Astrocyte (in vitro differentiated cells and primary cell): ENCODE data around the gene VPS8. TPM values are rescaled to one million over a fixed set of nuclear protein-coding genes. Genes with fewer than 3 reads are reported as not detected.
A peak's percentile ranks its signal among the peaks of the same experiment; 100 is the strongest.

Experiments
- DNase-seq: peaks from one replicate; pipeline ENCODE4 v3.0.0-alpha.2; 2010; ENCODE audit warnings: low read depth
- FAIRE-seq: peaks from 2 replicates; lab custom pipeline; 2011; peaks lifted over from hg19 to GRCh38; lab: Jason Lieb, UNC
- H2AFZ ChIP-seq: 2 replicates; pipeline ENCODE4 v1.6.0; 2012; ENCODE audit warnings: low read depth, low read length, inconsistent platforms
- H3K27ac ChIP-seq: 2 replicates; pipeline ENCODE4 v1.5.1; 2011; ENCODE audit warnings: low read depth, low read length, inconsistent platforms
- H3K27me3 ChIP-seq: 2 replicates; pipeline ENCODE4 v1.6.0; 2011; ENCODE audit warnings: low read length, inconsistent platforms; ENCODE audit not compliant: insufficient read depth
- H3K36me3 ChIP-seq: 2 replicates; pipeline ENCODE4 v1.5.1; 2011; ENCODE audit warnings: low read length, inconsistent platforms; ENCODE audit not compliant: insufficient read depth
- H3K4me1 ChIP-seq: 2 replicates; pipeline ENCODE4 v1.5.1; 2011; ENCODE audit warnings: low read length, inconsistent platforms; ENCODE audit not compliant: insufficient read depth
- H3K4me2 ChIP-seq: 2 replicates; pipeline ENCODE4 v1.6.0; 2012; ENCODE audit warnings: low read length, inconsistent platforms
- H3K4me3 ChIP-seq: 2 replicates; pipeline ENCODE4 v1.5.1; 2011; ENCODE audit warnings: low read depth, mild to moderate bottlenecking, low read length, inconsistent platforms; ENCODE audit not compliant: insufficient read depth
- H3K79me2 ChIP-seq: 2 replicates; pipeline ENCODE4 v1.6.0; 2012; ENCODE audit warnings: mild to moderate bottlenecking, low read length, inconsistent platforms; ENCODE audit not compliant: insufficient read depth
- H3K9ac ChIP-seq: 2 replicates; pipeline ENCODE4 v1.6.0; 2012; ENCODE audit warnings: mild to moderate bottlenecking, low read length, inconsistent platforms
- H3K9me3 ChIP-seq: 2 replicates; pipeline ENCODE4 v1.5.1; 2012; ENCODE audit warnings: low read depth, mild to moderate bottlenecking, low read length, inconsistent platforms; ENCODE audit not compliant: insufficient read depth
- H4K20me1 ChIP-seq: 2 replicates; pipeline ENCODE4 v1.6.0; 2012; ENCODE audit warnings: low read length, inconsistent platforms; ENCODE audit not compliant: insufficient read depth
- H3K27ac Mint-ChIP-seq: one replicate; pipeline ENCODE4 v1.8.0; 2021; ENCODE audit warnings: mild to moderate bottlenecking, mixed read lengths; ENCODE audit not compliant: unreplicated experiment
- H3K27me3 Mint-ChIP-seq: one replicate; pipeline ENCODE4 v1.8.0; 2021; ENCODE audit warnings: low read depth, mixed read lengths; ENCODE audit not compliant: unreplicated experiment
- H3K36me3 Mint-ChIP-seq: one replicate; pipeline ENCODE4 v1.8.0; 2021; ENCODE audit warnings: low read depth, mixed read lengths; ENCODE audit not compliant: unreplicated experiment
- H3K4me1 Mint-ChIP-seq: one replicate; pipeline ENCODE4 v1.8.0; 2021; ENCODE audit warnings: low read depth, mixed read lengths; ENCODE audit not compliant: unreplicated experiment
- H3K4me3 Mint-ChIP-seq: one replicate; pipeline ENCODE4 v1.8.0; 2021; ENCODE audit warnings: mild to moderate bottlenecking, moderate library complexity, mixed read lengths; ENCODE audit not compliant: unreplicated experiment
- H3K9me3 Mint-ChIP-seq: one replicate; pipeline ENCODE4 v1.8.0; 2021; ENCODE audit warnings: mild to moderate bottlenecking, mixed read lengths; ENCODE audit not compliant: unreplicated experiment
- EZH2 ChIP-seq: IDR thresholded peaks from 2 replicates; pipeline ENCODE4 v1.6.1; 2012; ENCODE audit warnings: mild to moderate bottlenecking, low read length, inconsistent platforms; ENCODE audit not compliant: insufficient read depth
- total RNA-seq: library from RNA; stranded (reverse); gene quantifications from 2 replicates; pipeline ENCODE4 v1.2.1, GENCODE V29; 2021
- TF ChIP-seq, protein P1 (sequence below): IDR thresholded peaks from 2 replicates; pipeline ENCODE4 v1.5.1; 2011; ENCODE audit warnings: low read depth, mild to moderate bottlenecking, inconsistent platforms, low read length, moderate library complexity; ENCODE audit not compliant: insufficient read depth

Gene VPS8
- total RNA-seq, 1 donor from 2014 or later: 40.7 TPM

- Histone ChIP-seq H3K4me2 (no peak overlapping the region), H3K27ac (no peak overlapping the region), H2AFZ (no peak overlapping the region), H3K27me3 (no peaks in the 10 kb centered on the region), H3K4me1 (no peaks in the 10 kb centered on the region), H3K9me3 (no peaks in the 10 kb centered on the region), H4K20me1 (no peaks in the 10 kb centered on the region), H3K4me3 (no peak overlapping the region), H3K36me3 (no peaks in the 10 kb centered on the region), H3K9ac (no peak overlapping the region), H3K79me2 (no peaks in the 10 kb centered on the region)
- Mint-ChIP-seq H3K27me3 (no peaks in the 10 kb centered on the region), H3K27ac (peak overlapping the region; percentile 70), H3K4me1 (peaks cover 18% of the 10 kb centered on the region), H3K36me3 (no peaks in the 10 kb centered on the region), H3K4me3 (no peak overlapping the region), H3K9me3 (no peaks in the 10 kb centered on the region)
- TF ChIP-seq EZH2: no peak
- TF ChIP-seq, protein P1, sequence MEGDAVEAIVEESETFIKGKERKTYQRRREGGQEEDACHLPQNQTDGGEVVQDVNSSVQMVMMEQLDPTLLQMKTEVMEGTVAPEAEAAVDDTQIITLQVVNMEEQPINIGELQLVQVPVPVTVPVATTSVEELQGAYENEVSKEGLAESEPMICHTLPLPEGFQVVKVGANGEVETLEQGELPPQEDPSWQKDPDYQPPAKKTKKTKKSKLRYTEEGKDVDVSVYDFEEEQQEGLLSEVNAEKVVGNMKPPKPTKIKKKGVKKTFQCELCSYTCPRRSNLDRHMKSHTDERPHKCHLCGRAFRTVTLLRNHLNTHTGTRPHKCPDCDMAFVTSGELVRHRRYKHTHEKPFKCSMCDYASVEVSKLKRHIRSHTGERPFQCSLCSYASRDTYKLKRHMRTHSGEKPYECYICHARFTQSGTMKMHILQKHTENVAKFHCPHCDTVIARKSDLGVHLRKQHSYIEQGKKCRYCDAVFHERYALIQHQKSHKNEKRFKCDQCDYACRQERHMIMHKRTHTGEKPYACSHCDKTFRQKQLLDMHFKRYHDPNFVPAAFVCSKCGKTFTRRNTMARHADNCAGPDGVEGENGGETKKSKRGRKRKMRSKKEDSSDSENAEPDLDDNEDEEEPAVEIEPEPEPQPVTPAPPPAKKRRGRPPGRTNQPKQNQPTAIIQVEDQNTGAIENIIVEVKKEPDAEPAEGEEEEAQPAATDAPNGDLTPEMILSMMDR: no peak
- DNase-seq: no peak
- no peak for FAIRE-seq
Observed at GRCh38 chr3:185089751-185090150, 277.8 kb downstream of the VPS8 start.

- peaks cover 17% of the 10 kb centered on the region for H3K4me1 Mint-ChIP-seq
- no peak for FAIRE-seq
Observed at GRCh38 chr3:185090811-185091210, 278.8 kb downstream of the VPS8 start.

GRCh38 chr3:185093116-185093515 lies 281.1 kb downstream of the VPS8 start:
- Mint-ChIP-seq H3K36me3 (no peaks in the 10 kb centered on the region), H3K9me3 (no peaks in the 10 kb centered on the region), H3K4me3 (no peak overlapping the region), H3K27me3 (no peaks in the 10 kb centered on the region), H3K27ac (no peak overlapping the region), H3K4me1 (peaks cover 17% of the 10 kb centered on the region)
- H3K79me2 ChIP-seq: no peaks in the 10 kb centered on the region
- H3K4me2 ChIP-seq: no peak overlapping the region
- H2AFZ ChIP-seq: no peak overlapping the region
- DNase-seq (no peak), FAIRE-seq (no peak)
- H3K27ac ChIP-seq: no peak overlapping the region
- no peaks in the 10 kb centered on the region for H3K4me1 ChIP-seq
- H3K9ac ChIP-seq: no peak overlapping the region
- H3K9me3 ChIP-seq: no peaks in the 10 kb centered on the region
- TF ChIP-seq, protein P1: no peak
- TF ChIP-seq EZH2: no peak
- H3K27me3 ChIP-seq: no peaks in the 10 kb centered on the region
- H3K4me3 ChIP-seq: no peak overlapping the region
- H4K20me1 ChIP-seq: no peaks in the 10 kb centered on the region
- no peaks in the 10 kb centered on the region for H3K36me3 ChIP-seq

More at GRCh38 chr3:185090811-185091210, 278.8 kb downstream of the VPS8 start:
- H3K4me1 ChIP-seq: no peaks in the 10 kb centered on the region
- no peak overlapping the region for H2AFZ ChIP-seq
- H3K36me3 Mint-ChIP-seq: no peaks in the 10 kb centered on the region
- H3K9me3 Mint-ChIP-seq: no peaks in the 10 kb centered on the region
- H3K36me3 ChIP-seq: no peaks in the 10 kb centered on the region
- H3K4me2 ChIP-seq: no peak overlapping the region
- H4K20me1 ChIP-seq: no peaks in the 10 kb centered on the region
- no peak overlapping the region for H3K9ac ChIP-seq
- no peaks in the 10 kb centered on the region for H3K79me2 ChIP-seq
- H3K27me3 ChIP-seq: no peaks in the 10 kb centered on the region
- no peak for DNase-seq
- H3K4me3 ChIP-seq: no peak overlapping the region
- H3K9me3 ChIP-seq: no peaks in the 10 kb centered on the region
- no peak overlapping the region for H3K27ac ChIP-seq
- TF ChIP-seq, protein P1: no peak
- TF ChIP-seq EZH2: no peak
- H3K27ac Mint-ChIP-seq: no peak overlapping the region
- H3K27me3 Mint-ChIP-seq: no peaks in the 10 kb centered on the region
- H3K4me3 Mint-ChIP-seq: no peak overlapping the region
